GM12878 (cell line): ENCODE data around the gene SLC15A5. TPM values are rescaled to one million over a fixed set of nuclear protein-coding genes. Genes with fewer than 3 reads are reported as not detected.

Source experiments
- ATAC-seq: fragments of 200-7000 bp; cut with Tn5 transposase; 3 replicates; pipeline ENCODE4 v1.9.1; 2020; ENCODE audit warnings: mild to moderate bottlenecking, moderate library complexity
- BruUV-seq: library from RNA; stranded (reverse); fragments of 400-500 nt; replicated peaks from 2 replicates; lab custom pipeline; 2021; lab: Mats Ljungman, UMichigan
- CTCF ChIA-PET: fragments of 300-600 bp; sonication (Branson Sonifier 250); formaldehyde crosslinking; extraction: SDS; loops from one replicate; lab custom pipeline; 2021; ENCODE audit warnings: inconsistent platforms; lab: Yijun Ruan, JAX
- POLR2A ChIA-PET: fragments of 350-600 bp; formaldehyde crosslinking; extraction: SDS; loops from one replicate; lab custom pipeline; 2021; ENCODE audit warnings: inconsistent platforms; lab: Charles Lee
- RAD21 ChIA-PET: fragments of 300-600 bp; sonication (Branson Sonifier 250); formaldehyde crosslinking; loops from one replicate; lab custom pipeline; 2023; ENCODE audit warnings: antibody characterized with exemption; ENCODE audit not compliant: unreplicated experiment; lab: Charles Lee
- SMC1A ChIA-PET: fragments of 300-600 bp; sonication (Branson Sonifier 250); formaldehyde crosslinking; loops from one replicate; lab custom pipeline; 2023; ENCODE audit not compliant: unreplicated experiment, uncharacterized antibody; lab: Charles Lee
- DNase-seq: peaks from one replicate; pipeline ENCODE4 v3.0.0-alpha.2; 2011; ENCODE audit warnings: low read depth, low spot score
- FAIRE-seq: peaks from 3 replicates; lab custom pipeline; 2011; peaks lifted over from hg19 to GRCh38; lab: Jason Lieb, UNC
- H2AFZ ChIP-seq: 2 replicates; pipeline ENCODE4 v1.6.0; 2011; ENCODE audit warnings: low read depth, low read length, control low read depth; ENCODE audit not compliant: control insufficient read depth
- H3K27ac ChIP-seq: 2 replicates; pipeline ENCODE4 v1.5.1; 2011; ENCODE audit warnings: control low read depth; ENCODE audit not compliant: control insufficient read depth, insufficient read depth
- H3K27me3 ChIP-seq, 2 experiments: replicated peaks in 1 of 2; 2 replicates each; pipeline versions ENCODE4 v1.6.0 to v1.6.1; 2011; ENCODE audit warnings: low read length in 1 of 2; ENCODE audit not compliant: control insufficient read depth in 2 of 2, insufficient read depth in 2 of 2
- H3K36me3 ChIP-seq, 2 experiments: 2 replicates each; pipeline ENCODE4 v1.5.1; 2011; ENCODE audit warnings: low read length in 1 of 2; ENCODE audit not compliant: control insufficient read depth in 2 of 2, insufficient read depth in 2 of 2
- H3K4me1 ChIP-seq: 2 replicates; pipeline ENCODE4 v1.6.1; 2011; ENCODE audit warnings: mild to moderate bottlenecking, low read length, moderate library complexity, mixed read lengths; ENCODE audit not compliant: control insufficient read depth, insufficient read depth
- H3K4me2 ChIP-seq: 2 replicates; pipeline ENCODE4 v1.6.0; 2011; ENCODE audit warnings: control low read depth; ENCODE audit not compliant: control insufficient read depth, insufficient read depth
- H3K4me3 ChIP-seq: fragments of 200-600 bp; sonication (generic); 2 replicates; pipeline ENCODE4 v1.5.1; 2016
- H3K79me2 ChIP-seq: 2 replicates; pipeline ENCODE4 v1.6.0; 2011; ENCODE audit warnings: low read length; ENCODE audit not compliant: control insufficient read depth, insufficient read depth
- H3K9ac ChIP-seq: 2 replicates; pipeline ENCODE4 v1.8.0; 2011; ENCODE audit warnings: low read length, control low read depth, mixed read lengths; ENCODE audit not compliant: control insufficient read depth, insufficient read depth
- H3K9me3 ChIP-seq: replicated peaks from 3 replicates; pipeline ENCODE4 v1.5.1; 2011; ENCODE audit warnings: mild to moderate bottlenecking, low read length; ENCODE audit not compliant: control insufficient read depth, insufficient read depth
- H4K20me1 ChIP-seq: 2 replicates; pipeline ENCODE4 v1.6.0; 2011; ENCODE audit not compliant: control insufficient read depth, insufficient read depth
- ASH2L ChIP-seq: fragments of 300-600, 200-600 bp; sonication (generic); IDR thresholded peaks from 2 replicates; pipeline ENCODE4 v1.6.1; 2017; ENCODE audit warnings: low read depth, mild to moderate bottlenecking, borderline replicate concordance
- CEBPB ChIP-seq, 2 experiments: fragments of 150-350 bp in 1 of 2; IDR thresholded peaks; 2 replicates each; pipeline ENCODE4 v1.6.1; 2012 to 2014; ENCODE audit warnings: low read depth in 2 of 2, low read length in 2 of 2, borderline replicate concordance in 1 of 2, inconsistent platforms in 1 of 2
- EED ChIP-seq: sonication (generic); IDR thresholded peaks from 2 replicates; pipeline ENCODE4 v1.6.1; 2016; ENCODE audit warnings: antibody characterized with exemption, low read depth
- FOS ChIP-seq: IDR thresholded peaks from 3 replicates; pipeline ENCODE4 v1.6.1; 2011; ENCODE audit warnings: borderline replicate concordance; ENCODE audit not compliant: insufficient read length; ENCODE audit errors: extremely low read depth
- FOXM1 ChIP-seq: IDR thresholded peaks from 2 replicates; pipeline ENCODE4 v1.6.1; 2012; ENCODE audit warnings: low read depth, mild to moderate bottlenecking, inconsistent platforms, low read length, moderate library complexity
- JUNB ChIP-seq: IDR thresholded peaks from 2 replicates; pipeline ENCODE4 v1.6.1; 2016; ENCODE audit warnings: antibody characterized with exemption, mild to moderate bottlenecking
- LARP7 ChIP-seq: fragments of 450-650 bp; IDR thresholded peaks from 2 replicates; pipeline ENCODE4 v1.6.1; 2017; ENCODE audit warnings: mild to moderate bottlenecking
- MYC ChIP-seq: IDR thresholded peaks from 2 replicates; pipeline ENCODE4 v1.6.1; 2011; ENCODE audit warnings: mild to moderate bottlenecking, low read length, moderate library complexity, inconsistent platforms; ENCODE audit not compliant: insufficient read depth, insufficient replicate concordance, insufficient read length, severe bottlenecking
- NBN ChIP-seq: fragments of 450-650 bp; IDR thresholded peaks from 2 replicates; pipeline ENCODE4 v1.6.1; 2016
- POLR2AphosphoS5 ChIP-seq: IDR thresholded peaks from 2 replicates; pipeline ENCODE4 v1.6.1; 2011; ENCODE audit warnings: mild to moderate bottlenecking, low read length, inconsistent platforms
- RAD21 ChIP-seq: IDR thresholded peaks from 2 replicates; pipeline ENCODE4 v1.6.1; 2011; ENCODE audit warnings: mild to moderate bottlenecking, low read depth, low read length, moderate library complexity; ENCODE audit not compliant: insufficient read depth
- SIX5 ChIP-seq: IDR thresholded peaks from 2 replicates; pipeline ENCODE4 v1.6.1; 2011; ENCODE audit warnings: mild to moderate bottlenecking, low read depth, low read length, moderate library complexity; ENCODE audit not compliant: severe bottlenecking
- SREBF2 ChIP-seq: IDR thresholded peaks from 2 replicates; pipeline ENCODE4 v1.6.1; 2012; ENCODE audit warnings: mild to moderate bottlenecking, low read length
- TBL1XR1 ChIP-seq: IDR thresholded peaks from 2 replicates; pipeline ENCODE4 v1.6.1; 2012; ENCODE audit warnings: low read depth, low read length, improper control_type of control experiment
- ZNF384 ChIP-seq: IDR thresholded peaks from 2 replicates; pipeline ENCODE4 v1.6.1; 2012; ENCODE audit warnings: low read depth, mild to moderate bottlenecking, low read length, improper control_type of control experiment, borderline replicate concordance
- in situ Hi-C: fragments of 300-500 bp; cut with MboI; formaldehyde crosslinking; loops from 9 replicates; pipeline ENCODE4 v1.14.3; 2018; ENCODE audit warnings: mixed read lengths
- intact Hi-C: fragments of 100-400 bp; cut with micrococcal nuclease; formaldehyde crosslinking; loops from one replicate; pipeline ENCODE4 v1.14.2; 2022; ENCODE audit not compliant: unreplicated experiment
- polyA plus RNA-seq, 11 experiments: library from polyadenylated mRNA; depleted of rRNA in 4 of 11; unstranded in 6 of 11; stranded (reverse) in 5 of 11; fragments of >200 nt; fragmentation: Nextera tagmentation in 4 of 11; fragmentation: Illumina TruSeq in 1 of 11; extraction: Ambion mirVana in 4 of 11; extraction: Trizol in 1 of 11; gene quantifications; 1 replicate in 1 of 11; 2 replicates in 10 of 11; pipeline versions ENCODE4 v1.2.1 to v1.2.3, GENCODE V29; 2011 to 2016; ENCODE audit warnings: inconsistent platforms in 2 of 11, missing spikeins in 2 of 11, low read depth in 1 of 11
- total RNA-seq, 4 experiments: library from RNA; depleted of rRNA in 3 of 4; stranded (reverse); fragments of >200 nt in 3 of 4; fragmentation: Illumina TruSeq in 1 of 4; extraction: Trizol in 1 of 4; gene quantifications; 2 replicates each; pipeline versions ENCODE4 v1.2.1 to v1.2.3, GENCODE V29; 2013 to 2021
- TF ChIP-seq, protein P1 (sequence below): fragments of 450-650 bp; IDR thresholded peaks from 2 replicates; pipeline ENCODE4 v1.6.1; 2018; ENCODE audit warnings: mild to moderate bottlenecking, low read depth, moderate library complexity; ENCODE audit not compliant: partially characterized antibody
- TF ChIP-seq, protein P2 (sequence below): IDR thresholded peaks from 2 replicates; pipeline ENCODE4 v1.6.1; 2012; ENCODE audit warnings: mild to moderate bottlenecking, low read depth, low read length

The SLC15A5 gene
- total and polyA plus RNA-seq, 10 of the 15 experiments (the other 5 are each of a cell fraction or from before 2014, with no cell fraction given), result not detected

DNA sequence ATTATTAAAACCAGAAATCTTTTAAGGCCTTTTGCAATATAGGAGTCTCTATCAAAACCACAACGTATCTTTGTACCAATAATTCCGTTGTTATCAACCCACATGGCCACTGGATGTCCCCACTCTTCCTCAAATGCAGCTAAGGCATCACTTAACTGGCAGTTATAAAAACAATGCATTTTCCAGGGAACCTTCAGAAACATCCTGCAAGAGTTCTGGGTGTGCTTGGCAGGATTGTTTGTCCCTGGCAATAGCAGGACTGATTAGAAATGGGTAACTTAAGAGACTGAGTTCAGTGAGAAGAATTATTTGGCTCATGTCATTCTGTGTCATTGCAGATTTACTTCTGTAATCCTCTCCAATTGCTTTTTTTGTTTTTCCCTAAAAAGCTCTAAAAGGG lies 112.0 kb downstream of the SLC15A5 start (continued):
- no peak for TF ChIP-seq ASH2L
- no peak for TF ChIP-seq LARP7

DNA sequence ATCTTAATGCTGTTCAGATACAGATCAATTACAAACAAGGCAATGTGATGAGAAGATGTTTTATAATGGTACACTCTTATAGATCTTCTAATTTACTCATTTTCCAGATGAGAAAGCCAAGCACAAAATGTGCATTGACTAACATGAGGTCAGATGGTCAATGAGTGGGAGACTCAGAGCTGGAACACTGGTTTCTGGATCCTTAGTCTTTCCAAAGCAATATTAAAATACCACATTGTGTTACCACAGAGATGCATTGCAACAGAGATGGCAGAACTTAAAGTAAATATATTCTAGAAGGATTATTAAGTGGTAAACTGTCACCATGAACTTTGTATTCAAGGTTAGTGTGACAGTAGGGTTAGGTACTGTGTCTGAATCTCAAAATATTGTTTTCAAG lies 113.6 kb downstream of the SLC15A5 start:
- H3K27ac ChIP-seq, result no peak overlapping the region
- in situ Hi-C loops, result no loop called here
- no peaks in the 10 kb centered on the region; a peak in 1 of 4 replicates for H3K27me3 ChIP-seq
- H3K36me3 ChIP-seq, result no peaks in the 10 kb centered on the region
- no peak overlapping the region for H3K9ac ChIP-seq
- ChIA-PET POLR2A (no interaction called here), CTCF (no interaction called here), SMC1A (no interaction called here), RAD21 (no interaction called here)
- H3K4me1 ChIP-seq, result no peaks in the 10 kb centered on the region
- intact Hi-C loops, result no loop called here
- H4K20me1 ChIP-seq, result no peaks in the 10 kb centered on the region
- H3K4me2 ChIP-seq, result no peak overlapping the region
- no peak for ATAC-seq
- H2AFZ ChIP-seq, result no peak overlapping the region
- BruUV-seq, result no TSS peak
- H3K9me3 ChIP-seq, result no peaks in the 10 kb centered on the region
- no peak for FAIRE-seq
- no peak for DNase-seq
- H3K79me2 ChIP-seq, result no peaks in the 10 kb centered on the region
- H3K4me3 ChIP-seq, result no peak overlapping the region
- no peak for TF ChIP-seq ZNF384
- TF ChIP-seq SIX5, result no peak
- TF ChIP-seq, protein P1, sequence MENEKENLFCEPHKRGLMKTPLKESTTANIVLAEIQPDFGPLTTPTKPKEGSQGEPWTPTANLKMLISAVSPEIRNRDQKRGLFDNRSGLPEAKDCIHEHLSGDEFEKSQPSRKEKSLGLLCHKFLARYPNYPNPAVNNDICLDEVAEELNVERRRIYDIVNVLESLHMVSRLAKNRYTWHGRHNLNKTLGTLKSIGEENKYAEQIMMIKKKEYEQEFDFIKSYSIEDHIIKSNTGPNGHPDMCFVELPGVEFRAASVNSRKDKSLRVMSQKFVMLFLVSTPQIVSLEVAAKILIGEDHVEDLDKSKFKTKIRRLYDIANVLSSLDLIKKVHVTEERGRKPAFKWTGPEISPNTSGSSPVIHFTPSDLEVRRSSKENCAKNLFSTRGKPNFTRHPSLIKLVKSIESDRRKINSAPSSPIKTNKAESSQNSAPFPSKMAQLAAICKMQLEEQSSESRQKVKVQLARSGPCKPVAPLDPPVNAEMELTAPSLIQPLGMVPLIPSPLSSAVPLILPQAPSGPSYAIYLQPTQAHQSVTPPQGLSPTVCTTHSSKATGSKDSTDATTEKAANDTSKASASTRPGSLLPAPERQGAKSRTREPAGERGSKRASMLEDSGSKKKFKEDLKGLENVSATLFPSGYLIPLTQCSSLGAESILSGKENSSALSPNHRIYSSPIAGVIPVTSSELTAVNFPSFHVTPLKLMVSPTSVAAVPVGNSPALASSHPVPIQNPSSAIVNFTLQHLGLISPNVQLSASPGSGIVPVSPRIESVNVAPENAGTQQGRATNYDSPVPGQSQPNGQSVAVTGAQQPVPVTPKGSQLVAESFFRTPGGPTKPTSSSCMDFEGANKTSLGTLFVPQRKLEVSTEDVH, result no peak
- TF ChIP-seq, protein P2, sequence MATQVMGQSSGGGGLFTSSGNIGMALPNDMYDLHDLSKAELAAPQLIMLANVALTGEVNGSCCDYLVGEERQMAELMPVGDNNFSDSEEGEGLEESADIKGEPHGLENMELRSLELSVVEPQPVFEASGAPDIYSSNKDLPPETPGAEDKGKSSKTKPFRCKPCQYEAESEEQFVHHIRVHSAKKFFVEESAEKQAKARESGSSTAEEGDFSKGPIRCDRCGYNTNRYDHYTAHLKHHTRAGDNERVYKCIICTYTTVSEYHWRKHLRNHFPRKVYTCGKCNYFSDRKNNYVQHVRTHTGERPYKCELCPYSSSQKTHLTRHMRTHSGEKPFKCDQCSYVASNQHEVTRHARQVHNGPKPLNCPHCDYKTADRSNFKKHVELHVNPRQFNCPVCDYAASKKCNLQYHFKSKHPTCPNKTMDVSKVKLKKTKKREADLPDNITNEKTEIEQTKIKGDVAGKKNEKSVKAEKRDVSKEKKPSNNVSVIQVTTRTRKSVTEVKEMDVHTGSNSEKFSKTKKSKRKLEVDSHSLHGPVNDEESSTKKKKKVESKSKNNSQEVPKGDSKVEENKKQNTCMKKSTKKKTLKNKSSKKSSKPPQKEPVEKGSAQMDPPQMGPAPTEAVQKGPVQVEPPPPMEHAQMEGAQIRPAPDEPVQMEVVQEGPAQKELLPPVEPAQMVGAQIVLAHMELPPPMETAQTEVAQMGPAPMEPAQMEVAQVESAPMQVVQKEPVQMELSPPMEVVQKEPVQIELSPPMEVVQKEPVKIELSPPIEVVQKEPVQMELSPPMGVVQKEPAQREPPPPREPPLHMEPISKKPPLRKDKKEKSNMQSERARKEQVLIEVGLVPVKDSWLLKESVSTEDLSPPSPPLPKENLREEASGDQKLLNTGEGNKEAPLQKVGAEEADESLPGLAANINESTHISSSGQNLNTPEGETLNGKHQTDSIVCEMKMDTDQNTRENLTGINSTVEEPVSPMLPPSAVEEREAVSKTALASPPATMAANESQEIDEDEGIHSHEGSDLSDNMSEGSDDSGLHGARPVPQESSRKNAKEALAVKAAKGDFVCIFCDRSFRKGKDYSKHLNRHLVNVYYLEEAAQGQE, result no peak
- no peak for TF ChIP-seq RAD21
- TF ChIP-seq MYC, result no peak
- TF ChIP-seq POLR2AphosphoS5, result no peak
- TF ChIP-seq CEBPB (IDR thresholded peaks at IDR 0.05; ENCODE audit: borderline replicate concordance in 1 of 2, low read depth in 2 of 2, low read length in 2 of 2), result no peak
- TF ChIP-seq FOS, result no peak
- TF ChIP-seq EED, result no peak
- TF ChIP-seq FOXM1, result no peak
- TF ChIP-seq NBN, result no peak
- no peak for TF ChIP-seq TBL1XR1
- no peak for TF ChIP-seq JUNB
- TF ChIP-seq SREBF2, result no peak
